ENCODE measurements around the gene SNRNP25.

The SNRNP25 gene

DNA sequence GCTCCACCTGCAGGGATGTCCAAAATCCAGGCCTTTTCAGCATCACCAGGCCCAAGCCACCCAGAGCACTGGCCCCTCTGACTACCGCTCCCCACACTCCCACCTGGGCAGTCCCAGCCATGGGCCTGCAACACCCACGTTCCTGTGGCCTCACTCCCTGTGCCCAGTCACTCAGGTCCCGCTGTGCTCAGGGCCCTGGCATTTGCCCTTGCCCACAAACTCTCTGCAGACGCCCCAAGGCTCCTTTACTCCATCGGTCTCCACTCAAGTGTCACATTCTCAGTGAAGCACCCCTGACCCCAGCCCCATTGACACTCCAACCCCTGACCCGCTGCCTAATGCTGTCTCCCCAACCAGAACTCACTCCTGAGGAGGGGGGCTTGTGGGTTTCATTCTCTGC, 48.0 kb downstream of the SNRNP25 start:
- H3K27ac ChIP-seq = no peak overlapping the region
- H3K36me3 ChIP-seq (replicated peaks) = peaks cover 2% of the 10 kb centered on the region
- DNase-seq = no peak
- no peak overlapping the region for H3K4me3 ChIP-seq (ENCODE audit: low read depth, low read length)
- TF ChIP-seq, protein P1, sequence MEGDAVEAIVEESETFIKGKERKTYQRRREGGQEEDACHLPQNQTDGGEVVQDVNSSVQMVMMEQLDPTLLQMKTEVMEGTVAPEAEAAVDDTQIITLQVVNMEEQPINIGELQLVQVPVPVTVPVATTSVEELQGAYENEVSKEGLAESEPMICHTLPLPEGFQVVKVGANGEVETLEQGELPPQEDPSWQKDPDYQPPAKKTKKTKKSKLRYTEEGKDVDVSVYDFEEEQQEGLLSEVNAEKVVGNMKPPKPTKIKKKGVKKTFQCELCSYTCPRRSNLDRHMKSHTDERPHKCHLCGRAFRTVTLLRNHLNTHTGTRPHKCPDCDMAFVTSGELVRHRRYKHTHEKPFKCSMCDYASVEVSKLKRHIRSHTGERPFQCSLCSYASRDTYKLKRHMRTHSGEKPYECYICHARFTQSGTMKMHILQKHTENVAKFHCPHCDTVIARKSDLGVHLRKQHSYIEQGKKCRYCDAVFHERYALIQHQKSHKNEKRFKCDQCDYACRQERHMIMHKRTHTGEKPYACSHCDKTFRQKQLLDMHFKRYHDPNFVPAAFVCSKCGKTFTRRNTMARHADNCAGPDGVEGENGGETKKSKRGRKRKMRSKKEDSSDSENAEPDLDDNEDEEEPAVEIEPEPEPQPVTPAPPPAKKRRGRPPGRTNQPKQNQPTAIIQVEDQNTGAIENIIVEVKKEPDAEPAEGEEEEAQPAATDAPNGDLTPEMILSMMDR (IDR thresholded peaks at IDR 0.05; ENCODE audit: low read depth, low read length, missing control alignments) = no peak
- H3K27me3 ChIP-seq (replicated peaks) = no peaks in the 10 kb centered on the region
- in situ Hi-C loops (cut with HindIII; ENCODE audit: low pct_ligation_motif_present, low sequenced_read_pairs) = no loop called here

- in situ Hi-C loops (cut with HindIII; ENCODE audit: low pct_ligation_motif_present, low sequenced_read_pairs) = no loop called here
- no peaks in the 10 kb centered on the region for H3K27me3 ChIP-seq (replicated peaks)
- DNase-seq = peak; percentile 27
- no peak overlapping the region for H3K27ac ChIP-seq
- TF ChIP-seq, protein P1 (IDR thresholded peaks at IDR 0.05; ENCODE audit: low read depth, low read length, missing control alignments) = peak; percentile 20
- H3K4me3 ChIP-seq (ENCODE audit: low read depth, low read length) = no peak overlapping the region
- H3K36me3 ChIP-seq (replicated peaks) = peaks cover 2% of the 10 kb centered on the region
These were observed 48.6 kb downstream of the SNRNP25 start for GRCh38 chr16:102060-102855.

GRCh38 chr16:104355-104754, 50.7 kb downstream of the SNRNP25 start:
- peaks cover 7% of the 10 kb centered on the region for H3K36me3 ChIP-seq (replicated peaks)
- no peak for DNase-seq
- no peaks in the 10 kb centered on the region for H3K27me3 ChIP-seq (replicated peaks)
- no peak overlapping the region for H3K27ac ChIP-seq
- TF ChIP-seq, protein P1 (IDR thresholded peaks at IDR 0.05; ENCODE audit: low read depth, low read length, missing control alignments) = no peak
- in situ Hi-C loops (cut with HindIII; ENCODE audit: low pct_ligation_motif_present, low sequenced_read_pairs) = no loop called here
- H3K4me3 ChIP-seq (ENCODE audit: low read depth, low read length) = no peak overlapping the region

GRCh38 chr16:104928-105327, 51.3 kb downstream of the SNRNP25 start:
- peaks cover 8% of the 10 kb centered on the region for H3K36me3 ChIP-seq (replicated peaks)

DNA sequence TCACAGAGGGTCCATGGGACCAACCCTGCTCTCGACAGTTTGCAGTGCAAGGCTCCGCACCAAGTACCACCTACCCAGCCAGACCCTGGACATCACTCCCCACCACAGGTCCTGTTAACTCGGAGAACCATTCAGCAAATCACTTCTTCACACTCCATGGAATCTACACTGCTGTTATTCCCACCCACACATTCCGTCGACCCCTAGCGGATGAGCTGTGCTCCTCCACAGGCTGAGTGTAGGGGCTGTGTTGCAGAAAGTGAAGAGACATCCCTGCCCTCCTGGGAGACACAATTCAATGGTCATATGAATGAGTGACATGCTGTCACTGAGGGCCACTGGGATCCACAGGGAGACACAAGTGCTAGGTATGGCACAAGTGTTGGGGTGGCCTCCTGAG, 51.9 kb downstream of the SNRNP25 start:
- TF ChIP-seq, protein P1 (IDR thresholded peaks at IDR 0.05; ENCODE audit: low read depth, low read length, missing control alignments) = peak; percentile 23
- Histone ChIP-seq H3K27ac (no peak overlapping the region), H3K4me3 (ENCODE audit: low read depth, low read length) (no peak overlapping the region), H3K27me3 (replicated peaks) (no peaks in the 10 kb centered on the region), H3K36me3 (replicated peaks) (peaks cover 11% of the 10 kb centered on the region)
- in situ Hi-C loops (cut with HindIII; ENCODE audit: low pct_ligation_motif_present, low sequenced_read_pairs) = no loop called here
- DNase-seq = no peak

More at GRCh38 chr16:104928-105327, 51.3 kb downstream of the SNRNP25 start:
- DNase-seq = no peak
- TF ChIP-seq, protein P1 (IDR thresholded peaks at IDR 0.05; ENCODE audit: low read depth, low read length, missing control alignments) = no peak
- H3K27me3 ChIP-seq (replicated peaks) = no peaks in the 10 kb centered on the region
- H3K4me3 ChIP-seq (ENCODE audit: low read depth, low read length) = no peak overlapping the region
- in situ Hi-C loops (cut with HindIII; ENCODE audit: low pct_ligation_motif_present, low sequenced_read_pairs) = no loop called here
- no peak overlapping the region for H3K27ac ChIP-seq
